Tibial nerve (tissue), 4 donors: ENCODE measurements around the gene TBC1D2B. TPM values are rescaled to one million over a fixed set of nuclear protein-coding genes. Genes with fewer than 3 reads are reported as not detected.

Source experiments
- DNase-seq, 2 donors: peaks; one replicate each; pipeline ENCODE4 v3.0.0-alpha.2; 2019; ENCODE audit warnings: low spot score in 2 of 2
- H3K27ac ChIP-seq, 4 donors: fragments of 200-600 bp; sonication (generic) in 3 of 4; one replicate each; pipeline ENCODE4 v1.5.1; 2017 to 2019; ENCODE audit warnings: mild to moderate bottlenecking in 1 of 4
- H3K27me3 ChIP-seq, 2 donors: fragments of 200-600 bp; sonication (generic) in 1 of 2; one replicate each; pipeline versions ENCODE4 v1.5.1 to v1.6.0; 2017 to 2019
- H3K36me3 ChIP-seq, 3 donors: fragments of 200-600 bp; sonication (generic); one replicate each; pipeline ENCODE4 v1.5.1; 2018 to 2019
- H3K4me1 ChIP-seq, 4 donors: fragments of 200-600 bp; sonication (generic) in 3 of 4; one replicate each; pipeline ENCODE4 v1.5.1; 2017 to 2019
- H3K4me3 ChIP-seq, 4 donors: fragments of 200-600 bp; sonication (generic) in 3 of 4; one replicate each; pipeline ENCODE4 v1.5.1; 2017 to 2019; ENCODE audit warnings: mild to moderate bottlenecking in 1 of 4, moderate library complexity in 1 of 4
- H3K9me3 ChIP-seq, 4 donors: fragments of 200-600 bp; sonication (generic) in 3 of 4; one replicate each; pipeline ENCODE4 v1.5.1; 2017 to 2019
- EP300 ChIP-seq, 2 donors: sonication (generic); formaldehyde crosslinking; IDR thresholded peaks; one replicate each; pipeline ENCODE4 v1.6.1; 2017; ENCODE audit warnings: antibody characterized with exemption in 2 of 2, mild to moderate bottlenecking in 1 of 2
- POLR2A ChIP-seq, 2 donors: fragments of 450-650 bp; IDR thresholded peaks; one replicate each; pipeline ENCODE4 v1.6.1; 2017; ENCODE audit warnings: antibody characterized with exemption in 2 of 2, mild to moderate bottlenecking in 2 of 2, moderate library complexity in 2 of 2
- WGBS, 2 donors: methylation state at CpG; one replicate each; pipeline ENCODE4 v1.1.5; 2018; 5-methylcytosine and 5-hydroxymethylcytosine counted together
- total RNA-seq, 4 donors: library from RNA; depleted of rRNA; stranded (reverse); fragments of >200 nt; gene quantifications; one replicate each; pipeline ENCODE4 v1.1.0, GENCODE V29; 2016
- TF ChIP-seq, protein P1 (sequence below), 5 experiments: fragments of 200-600 bp in 3 of 5; fragments of 450-650 bp in 2 of 5; sonication (generic) in 3 of 5; IDR thresholded peaks; one replicate each; pipeline ENCODE4 v1.5.1; 2016 to 2019; ENCODE audit warnings: antibody characterized with exemption in 5 of 5, mild to moderate bottlenecking in 3 of 5, moderate library complexity in 2 of 5

Gene TBC1D2B
- total RNA-seq, 4 donors from 2014 or later = 64.5 to 127 (median 94.5) TPM

GRCh38 chr15:77986891-77987764 is 90.4 kb downstream of the TBC1D2B start:
- 47% methylated on average over 24 of the region's 24 CpGs for WGBS, 2 donors

GRCh38 chr15:77985931-77986480 is 91.5 kb downstream of the TBC1D2B start:
- DNase-seq = no peak
- no peak overlapping the region for H3K27ac ChIP-seq
- 81 to 82% methylated on average over 8 to 13 of the region's 18 CpGs for WGBS, 2 donors
- peaks cover 0 to 30% (median 5%) of the 10 kb centered on the region in 4 donors for H3K4me1 ChIP-seq
- H3K27me3 ChIP-seq = no peaks in the 10 kb centered on the region
- H3K36me3 ChIP-seq = no peaks in the 10 kb centered on the region
- H3K4me3 ChIP-seq = no peak overlapping the region
- TF ChIP-seq POLR2A (IDR thresholded peaks at IDR 0.05) (no peak), EP300 (IDR thresholded peaks at IDR 0.05) (no peak)
- TF ChIP-seq, protein P1, sequence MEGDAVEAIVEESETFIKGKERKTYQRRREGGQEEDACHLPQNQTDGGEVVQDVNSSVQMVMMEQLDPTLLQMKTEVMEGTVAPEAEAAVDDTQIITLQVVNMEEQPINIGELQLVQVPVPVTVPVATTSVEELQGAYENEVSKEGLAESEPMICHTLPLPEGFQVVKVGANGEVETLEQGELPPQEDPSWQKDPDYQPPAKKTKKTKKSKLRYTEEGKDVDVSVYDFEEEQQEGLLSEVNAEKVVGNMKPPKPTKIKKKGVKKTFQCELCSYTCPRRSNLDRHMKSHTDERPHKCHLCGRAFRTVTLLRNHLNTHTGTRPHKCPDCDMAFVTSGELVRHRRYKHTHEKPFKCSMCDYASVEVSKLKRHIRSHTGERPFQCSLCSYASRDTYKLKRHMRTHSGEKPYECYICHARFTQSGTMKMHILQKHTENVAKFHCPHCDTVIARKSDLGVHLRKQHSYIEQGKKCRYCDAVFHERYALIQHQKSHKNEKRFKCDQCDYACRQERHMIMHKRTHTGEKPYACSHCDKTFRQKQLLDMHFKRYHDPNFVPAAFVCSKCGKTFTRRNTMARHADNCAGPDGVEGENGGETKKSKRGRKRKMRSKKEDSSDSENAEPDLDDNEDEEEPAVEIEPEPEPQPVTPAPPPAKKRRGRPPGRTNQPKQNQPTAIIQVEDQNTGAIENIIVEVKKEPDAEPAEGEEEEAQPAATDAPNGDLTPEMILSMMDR (IDR thresholded peaks at IDR 0.05) = no peak
- no peaks in the 10 kb centered on the region for H3K9me3 ChIP-seq

More at GRCh38 chr15:77986891-77987764, 90.4 kb downstream of the TBC1D2B start:
- Histone ChIP-seq H3K27me3 (no peaks in the 10 kb centered on the region), H3K4me3 (no peak overlapping the region), H3K27ac (no peak overlapping the region), H3K36me3 (no peaks in the 10 kb centered on the region), H3K9me3 (no peaks in the 10 kb centered on the region), H3K4me1 (peaks cover 0 to 41% (median 15%) of the 10 kb centered on the region in 4 donors)
- DNase-seq = no peak
- TF ChIP-seq, protein P1 (IDR thresholded peaks at IDR 0.05) = no peak
- TF ChIP-seq POLR2A (IDR thresholded peaks at IDR 0.05) = no peak
- TF ChIP-seq EP300 (IDR thresholded peaks at IDR 0.05) = no peak

- no peaks in the 10 kb centered on the region for H3K27me3 ChIP-seq
- H3K4me3 ChIP-seq = no peak overlapping the region
- no peak for DNase-seq
- WGBS, 2 donors = 87 to 91% methylated on average over 15 to 16 of the region's 23 CpGs
- TF ChIP-seq EP300 (IDR thresholded peaks at IDR 0.05) (no peak), POLR2A (IDR thresholded peaks at IDR 0.05) (no peak)
- TF ChIP-seq, protein P1 (IDR thresholded peaks at IDR 0.05) = no peak
- no peak overlapping the region for H3K27ac ChIP-seq
- peaks cover 0 to 23% (median 0%) of the 10 kb centered on the region in 4 donors for H3K4me1 ChIP-seq
- no peaks in the 10 kb centered on the region for H3K9me3 ChIP-seq
- no peaks in the 10 kb centered on the region for H3K36me3 ChIP-seq
Observed at GRCh38 chr15:77985031-77985930, 92.2 kb downstream of the TBC1D2B start.

GRCh38 chr15:77984446-77984861 is 93.1 kb downstream of the TBC1D2B start:
- no peak overlapping the region for H3K27ac ChIP-seq
- DNase-seq = no peak
- 100% methylated on average over 2 of the region's 7 CpGs; no CpG with 5 or more reads in 1 of the 2 donors for whole genome bisulfite sequencing, 2 donors

More at GRCh38 chr15:77984446-77984861, 93.1 kb downstream of the TBC1D2B start:
- no peaks in the 10 kb centered on the region for H3K36me3 ChIP-seq
- no peaks in the 10 kb centered on the region for H3K27me3 ChIP-seq
- no peaks in the 10 kb centered on the region for H3K9me3 ChIP-seq
- no peak overlapping the region for H3K4me3 ChIP-seq
- TF ChIP-seq POLR2A (IDR thresholded peaks at IDR 0.05) (no peak), EP300 (IDR thresholded peaks at IDR 0.05) (no peak)
- TF ChIP-seq, protein P1 (IDR thresholded peaks at IDR 0.05) = no peak
- H3K4me1 ChIP-seq = peaks cover 0 to 16% (median 0%) of the 10 kb centered on the region in 4 donors
